Measurements from ENCODE around the gene METTL1.

Gene METTL1

DNA sequence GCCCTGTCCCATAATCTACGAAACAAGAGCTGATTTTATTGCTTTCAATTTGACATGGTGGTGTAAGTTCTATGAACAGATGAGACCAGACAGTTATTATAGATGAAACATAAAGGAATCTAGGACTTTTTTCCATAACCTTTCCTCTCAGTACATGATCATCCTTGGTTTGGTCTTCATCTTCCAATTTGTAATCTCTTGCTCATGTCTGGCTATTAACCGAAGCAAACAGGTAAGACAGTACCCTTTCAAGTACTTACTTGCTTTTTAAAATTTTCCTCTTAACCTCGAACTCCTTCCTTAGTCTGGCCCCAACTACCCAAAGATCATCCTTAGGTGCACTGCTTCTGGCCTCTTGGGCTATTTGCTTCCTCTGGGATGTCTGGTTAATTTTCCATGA lies 25.9 kb downstream of the METTL1 start:
- WGBS, 2 experiments: 95 to 96% methylated on average over 3 of the region's 3 CpGs
- H3K4me3 ChIP-seq (ENCODE audit: insufficient read depth, low read depth, low read length): peak overlapping the region; percentile 87
- peaks cover 31% of the 10 kb centered on the region for H3K27me3 ChIP-seq (ENCODE audit: control insufficient read depth, insufficient read depth, low read length, poor library complexity, severe bottlenecking)
- H3K27ac ChIP-seq (ENCODE audit: insufficient read depth, low read depth, low read length, poor library complexity, severe bottlenecking): no peak overlapping the region
- H3K9me3 ChIP-seq (ENCODE audit: control insufficient read depth, low read length): no peaks in the 10 kb centered on the region
- peaks cover 6% of the 10 kb centered on the region for H3K4me1 ChIP-seq (ENCODE audit: control insufficient read depth, insufficient read depth, low read length)
- peaks cover 27% of the 10 kb centered on the region for H3K36me3 ChIP-seq (ENCODE audit: control insufficient read depth, insufficient read depth, low read length)

- Histone ChIP-seq H3K4me1 (ENCODE audit: control insufficient read depth, insufficient read depth, low read length) (peaks cover 1% of the 10 kb centered on the region), H3K4me3 (ENCODE audit: insufficient read depth, low read depth, low read length) (peak overlapping the region; percentile 87), H3K27me3 (ENCODE audit: control insufficient read depth, insufficient read depth, low read length, poor library complexity, severe bottlenecking) (peaks cover 37% of the 10 kb centered on the region), H3K9me3 (ENCODE audit: control insufficient read depth, low read length) (no peaks in the 10 kb centered on the region), H3K27ac (ENCODE audit: insufficient read depth, low read depth, low read length, poor library complexity, severe bottlenecking) (peak overlapping the region; percentile 96), H3K36me3 (ENCODE audit: control insufficient read depth, insufficient read depth, low read length) (peaks cover 22% of the 10 kb centered on the region)
- WGBS, 2 experiments: 66 to 71% methylated on average over 8 of the region's 8 CpGs
These were observed 26.4 kb downstream of the METTL1 start for GRCh38 chr12:57745485-57745881.

DNA sequence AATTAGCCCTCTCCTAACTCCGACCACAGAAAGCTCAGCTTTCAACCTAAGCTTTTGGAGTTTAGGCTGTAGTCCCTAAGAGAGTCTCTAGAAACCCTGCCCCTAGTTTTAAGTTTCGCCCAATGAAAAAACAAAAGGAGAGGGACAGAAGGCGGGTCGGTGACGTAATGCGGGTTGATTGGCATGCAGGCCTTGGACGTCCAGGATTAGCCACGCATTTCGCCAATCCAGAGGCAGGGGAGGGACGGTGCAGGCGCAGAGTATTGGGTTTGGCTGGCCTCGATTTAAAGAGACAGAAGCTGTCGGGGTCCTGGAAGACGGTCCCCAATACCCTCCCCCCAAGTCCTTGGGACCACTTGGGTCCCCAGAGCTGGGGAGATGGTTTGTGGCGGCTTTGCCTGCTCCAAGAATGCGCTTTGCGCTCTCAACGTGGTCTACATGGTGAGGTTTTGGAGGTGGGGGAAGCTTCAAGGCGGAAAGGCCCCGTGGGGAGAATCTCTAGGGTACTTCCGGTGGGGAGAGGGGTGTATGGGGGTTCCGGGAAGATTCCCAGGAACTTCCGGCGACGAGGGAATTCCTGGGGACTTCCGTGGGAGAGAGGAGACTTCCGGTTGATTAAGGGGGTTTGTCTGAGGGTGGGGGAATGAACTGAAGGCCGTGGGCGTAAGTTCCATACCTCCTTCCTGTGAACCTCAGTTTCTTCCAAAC lies 27.0 kb downstream of the METTL1 start, which contains the start of gene TSPAN31:
Gene TSPAN31, plus strand, starts transcription at position 263 of the 708 bp plus-strand sequence. Its CDS starts 116 bp downstream, at position 379.
- Histone ChIP-seq H3K27ac (ENCODE audit: insufficient read depth, low read depth, low read length, poor library complexity, severe bottlenecking) (peak within 1 kb of the TSS; percentile 96), H3K4me1 (ENCODE audit: control insufficient read depth, insufficient read depth, low read length) (peaks cover 1% of the 10 kb centered on the region), H3K36me3 (ENCODE audit: control insufficient read depth, insufficient read depth, low read length) (peaks cover 17% of the 10 kb centered on the region), H3K9me3 (ENCODE audit: control insufficient read depth, low read length) (no peaks in the 10 kb centered on the region), H3K4me3 (ENCODE audit: insufficient read depth, low read depth, low read length) (peak within 1 kb of the TSS; percentile 87), H3K27me3 (ENCODE audit: control insufficient read depth, insufficient read depth, low read length, poor library complexity, severe bottlenecking) (peaks cover 42% of the 10 kb centered on the region)
- 3 to 4% methylated on average over 29 of the region's 29 CpGs for WGBS, 2 experiments

DNA sequence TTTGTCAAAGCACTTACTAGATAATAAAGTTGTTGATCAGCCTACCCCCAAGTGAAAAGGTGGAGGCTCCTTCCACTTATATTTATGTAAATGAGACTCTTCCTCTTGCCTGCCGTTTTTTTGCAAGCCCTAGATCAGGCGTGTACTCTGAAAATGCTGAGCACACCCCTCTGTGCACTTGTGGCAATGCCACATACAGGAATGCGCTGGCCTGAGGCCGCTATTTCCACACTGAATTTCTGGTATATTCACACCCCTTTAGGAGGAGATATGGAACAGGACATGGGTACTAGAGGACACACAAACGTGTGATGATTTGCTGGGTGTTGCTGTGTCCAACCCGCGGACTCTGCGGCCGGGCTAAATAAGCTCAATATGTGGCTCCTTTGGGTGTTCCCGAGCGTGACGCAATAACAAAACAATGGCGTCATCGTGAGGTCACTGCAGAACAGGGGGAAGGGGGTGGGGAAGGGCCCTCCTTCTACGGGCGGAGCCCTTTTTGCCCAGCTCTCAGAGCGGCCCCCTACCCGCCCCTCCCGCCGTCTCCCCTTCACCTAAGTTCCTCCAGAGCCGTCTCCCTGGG lies 27.6 kb downstream of the METTL1 start:
- Histone ChIP-seq H3K4me3 (ENCODE audit: insufficient read depth, low read depth, low read length) (peak overlapping the region; percentile 87), H3K4me1 (ENCODE audit: control insufficient read depth, insufficient read depth, low read length) (peaks cover 8% of the 10 kb centered on the region), H3K9me3 (ENCODE audit: control insufficient read depth, low read length) (no peaks in the 10 kb centered on the region), H3K27me3 (ENCODE audit: control insufficient read depth, insufficient read depth, low read length, poor library complexity, severe bottlenecking) (peaks cover 49% of the 10 kb centered on the region), H3K36me3 (ENCODE audit: control insufficient read depth, insufficient read depth, low read length) (peaks cover 17% of the 10 kb centered on the region), H3K27ac (ENCODE audit: insufficient read depth, low read depth, low read length, poor library complexity, severe bottlenecking) (peak overlapping the region; percentile 96)
- WGBS, 2 experiments: 37 to 38% methylated on average over 21 of the region's 21 CpGs

DNA sequence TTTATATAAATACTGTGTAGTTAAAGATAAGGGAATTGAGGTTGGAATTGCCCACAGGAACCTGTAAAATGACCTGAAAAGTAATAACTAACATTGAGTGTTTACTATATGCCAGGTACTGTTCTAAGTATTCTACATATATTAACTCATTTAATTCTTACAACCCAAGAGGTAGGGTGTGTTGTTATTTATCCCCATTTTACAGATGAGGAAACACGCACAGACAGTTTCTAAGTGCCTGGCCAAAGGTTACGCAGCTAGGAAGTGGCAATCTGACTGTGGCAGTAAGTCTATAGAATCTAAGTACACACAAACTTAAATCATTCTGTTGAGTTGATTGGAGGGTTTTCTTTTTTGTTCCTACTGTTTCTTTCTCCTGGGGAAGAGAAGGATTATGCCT lies 28.1 kb downstream of the METTL1 start:
- Histone ChIP-seq H3K4me1 (ENCODE audit: control insufficient read depth, insufficient read depth, low read length) (peaks cover 9% of the 10 kb centered on the region), H3K27me3 (ENCODE audit: control insufficient read depth, insufficient read depth, low read length, poor library complexity, severe bottlenecking) (peaks cover 54% of the 10 kb centered on the region), H3K9me3 (ENCODE audit: control insufficient read depth, low read length) (no peaks in the 10 kb centered on the region), H3K36me3 (ENCODE audit: control insufficient read depth, insufficient read depth, low read length) (peaks cover 13% of the 10 kb centered on the region), H3K27ac (ENCODE audit: insufficient read depth, low read depth, low read length, poor library complexity, severe bottlenecking) (no peak overlapping the region), H3K4me3 (ENCODE audit: insufficient read depth, low read depth, low read length) (no peak overlapping the region)
- WGBS, 2 experiments: 77% methylated on average over 2 of the region's 2 CpGs; no CpG with 5 or more reads in 1 of the 2 experiments

- Histone ChIP-seq H3K4me3 (ENCODE audit: insufficient read depth, low read depth, low read length) (no peak overlapping the region), H3K27me3 (ENCODE audit: control insufficient read depth, insufficient read depth, low read length, poor library complexity, severe bottlenecking) (peaks cover 71% of the 10 kb centered on the region), H3K9me3 (ENCODE audit: control insufficient read depth, low read length) (no peaks in the 10 kb centered on the region), H3K36me3 (ENCODE audit: control insufficient read depth, insufficient read depth, low read length) (peaks cover 8% of the 10 kb centered on the region), H3K27ac (ENCODE audit: insufficient read depth, low read depth, low read length, poor library complexity, severe bottlenecking) (no peak overlapping the region), H3K4me1 (ENCODE audit: control insufficient read depth, insufficient read depth, low read length) (peaks cover 16% of the 10 kb centered on the region)
- WGBS, 2 experiments: 65% methylated on average over 14 of the region's 14 CpGs
These were observed 29.8 kb downstream of the METTL1 start for GRCh38 chr12:57741844-57742738.

GRCh38 chr12:57741413-57741789 lies 30.5 kb downstream of the METTL1 start:
- no peak overlapping the region for H3K27ac ChIP-seq (ENCODE audit: insufficient read depth, low read depth, low read length, poor library complexity, severe bottlenecking)
- H3K9me3 ChIP-seq (ENCODE audit: control insufficient read depth, low read length): no peaks in the 10 kb centered on the region
- WGBS, 2 experiments: 89 to 91% methylated on average over 1 of the region's 1 CpG
- H3K4me1 ChIP-seq (ENCODE audit: control insufficient read depth, insufficient read depth, low read length): peaks cover 20% of the 10 kb centered on the region
- peaks cover 77% of the 10 kb centered on the region for H3K27me3 ChIP-seq (ENCODE audit: control insufficient read depth, insufficient read depth, low read length, poor library complexity, severe bottlenecking)
- H3K36me3 ChIP-seq (ENCODE audit: control insufficient read depth, insufficient read depth, low read length): peaks cover under 1% of the 10 kb centered on the region
- H3K4me3 ChIP-seq (ENCODE audit: insufficient read depth, low read depth, low read length): no peak overlapping the region

DNA sequence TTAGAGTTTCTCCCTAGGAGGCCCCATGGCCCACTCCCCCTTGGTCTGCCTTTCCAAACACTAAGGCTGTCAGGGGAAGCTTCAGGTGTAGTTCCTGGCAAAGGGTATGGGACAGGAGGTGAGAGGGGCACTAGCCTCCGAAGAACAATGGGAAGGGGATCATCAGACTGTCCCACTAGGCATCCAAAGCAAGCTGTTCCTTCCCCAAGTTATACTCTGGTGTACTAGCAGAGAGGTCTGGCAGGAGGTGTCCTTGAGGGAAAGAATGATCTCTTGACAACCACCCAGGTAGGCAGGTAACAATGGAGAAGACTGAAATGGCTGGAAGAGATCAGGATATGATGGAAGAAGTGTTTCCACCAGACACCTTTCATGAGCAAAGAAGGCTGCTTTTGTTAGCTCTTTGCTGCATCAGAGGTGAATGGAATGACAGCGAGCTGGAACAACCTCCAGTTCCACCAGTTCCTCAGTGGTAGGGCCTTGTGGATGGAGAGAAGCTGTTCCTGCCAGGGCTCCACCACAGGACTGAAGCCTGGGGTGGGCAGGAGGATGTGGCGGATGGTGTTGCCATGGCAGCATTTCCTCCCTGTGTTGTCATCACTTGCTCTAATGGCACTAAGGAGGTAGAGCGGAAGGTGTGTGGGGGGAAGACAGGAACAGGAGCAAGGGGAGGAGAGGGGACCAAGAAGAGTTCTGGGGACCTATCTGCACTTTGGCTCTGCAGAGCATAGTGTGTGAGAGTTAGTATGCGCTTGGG lies 31.1 kb downstream of the METTL1 start:
- Histone ChIP-seq H3K27ac (ENCODE audit: insufficient read depth, low read depth, low read length, poor library complexity, severe bottlenecking) (no peak overlapping the region), H3K4me1 (ENCODE audit: control insufficient read depth, insufficient read depth, low read length) (peaks cover 25% of the 10 kb centered on the region), H3K27me3 (ENCODE audit: control insufficient read depth, insufficient read depth, low read length, poor library complexity, severe bottlenecking) (peaks cover 83% of the 10 kb centered on the region), H3K9me3 (ENCODE audit: control insufficient read depth, low read length) (no peaks in the 10 kb centered on the region), H3K36me3 (ENCODE audit: control insufficient read depth, insufficient read depth, low read length) (no peaks in the 10 kb centered on the region), H3K4me3 (ENCODE audit: insufficient read depth, low read depth, low read length) (no peak overlapping the region)
- 85% methylated on average over 5 of the region's 5 CpGs for WGBS, 2 experiments

GRCh38 chr12:57739914-57740538 lies 31.9 kb downstream of the METTL1 start:
- Histone ChIP-seq H3K4me1 (ENCODE audit: control insufficient read depth, insufficient read depth, low read length) (peaks cover 27% of the 10 kb centered on the region), H3K9me3 (ENCODE audit: control insufficient read depth, low read length) (no peaks in the 10 kb centered on the region), H3K36me3 (ENCODE audit: control insufficient read depth, insufficient read depth, low read length) (no peaks in the 10 kb centered on the region), H3K27me3 (ENCODE audit: control insufficient read depth, insufficient read depth, low read length, poor library complexity, severe bottlenecking) (peaks cover 91% of the 10 kb centered on the region), H3K4me3 (ENCODE audit: insufficient read depth, low read depth, low read length) (no peak overlapping the region), H3K27ac (ENCODE audit: insufficient read depth, low read depth, low read length, poor library complexity, severe bottlenecking) (no peak overlapping the region)
- 23 to 27% methylated on average over 10 of the region's 10 CpGs for WGBS, 2 experiments

All from ectodermal cell (in vitro differentiated cells).